ENCODE measurements around the gene COMMD10. TPM values are rescaled to one million over a fixed set of nuclear protein-coding genes. Genes with fewer than 3 reads are reported as not detected.
"Not testable (repeated sequence)": the region's sequence is repeated elsewhere in the genome, so short reads cannot be mapped to it uniquely, and the experiment has no call there.

The COMMD10 gene
- total RNA-seq, 2 experiments from 2014 or later = 16.7 to 20.8 TPM

GRCh38 chr5:116076496-116076895 is 8.3 kb upstream of the COMMD10 start:
- TF ChIP-seq CTCF (IDR thresholded peaks at IDR 0.05) = no peak
- DNase-seq (peak; percentile 41), ATAC-seq (peak; percentile 93)
- peaks cover 24% of the 10 kb centered on the region for H3K4me1 Mint-ChIP-seq (ENCODE audit: low read depth)
- intact Hi-C loops (cut with micrococcal nuclease) = no loop called here
- H3K36me3 Mint-ChIP-seq (ENCODE audit: low read depth) = peaks cover 2% of the 10 kb centered on the region
- H3K9me3 Mint-ChIP-seq = no peaks in the 10 kb centered on the region
- ChIA-PET POLR2A (interaction anchor here (0.9 to 2.2 kb wide), 3 partner anchors 9 to 451 kb away, joined by 3 to 17 read pairs (median 3); partner anchors contain the start of genes AP3S1, ATG12 and COMMD10), CTCF (interaction anchor here (1.2 to 2.0 kb wide), 2 partner anchors 8 to 441 kb away, joined by 4 to 18 read pairs; no protein-coding TSS in a partner anchor)
- H3K4me3 Mint-ChIP-seq = peak overlapping the region; percentile 38
- peaks cover 5% of the 10 kb centered on the region for H3K27me3 Mint-ChIP-seq
- H3K27ac Mint-ChIP-seq = peak overlapping the region; percentile 36

GRCh38 chr5:116078199-116078598 is 6.6 kb upstream of the COMMD10 start:
- Mint-ChIP-seq H3K4me3 (no peak overlapping the region), H3K27ac (no peak overlapping the region), H3K9me3 (no peaks in the 10 kb centered on the region), H3K4me1 (ENCODE audit: low read depth) (peaks cover 40% of the 10 kb centered on the region), H3K27me3 (peaks cover 2% of the 10 kb centered on the region), H3K36me3 (ENCODE audit: low read depth) (peaks cover 8% of the 10 kb centered on the region)
- intact Hi-C loops (cut with micrococcal nuclease) = no loop called here
- POLR2A ChIA-PET = interaction anchor here (2.0 kb wide), 1 partner anchor 9 kb away, joined by 5 read pairs; no protein-coding TSS in a partner anchor
- TF ChIP-seq CTCF (IDR thresholded peaks at IDR 0.05) = no peak
- DNase-seq = no peak
- CTCF ChIA-PET = no interaction called here
- ATAC-seq = no peak

- peaks cover 1% of the 10 kb centered on the region for H3K9me3 Mint-ChIP-seq
- H3K4me3 Mint-ChIP-seq = peak overlapping the region; percentile 89
- intact Hi-C loops (cut with micrococcal nuclease) = no loop called here
- DNase-seq = peak; percentile 51
- peaks cover 49% of the 10 kb centered on the region for H3K4me1 Mint-ChIP-seq (ENCODE audit: low read depth)
- peak; percentile 60 for ATAC-seq
- peak overlapping the region; percentile 95 for H3K27ac Mint-ChIP-seq
- TF ChIP-seq CTCF (IDR thresholded peaks at IDR 0.05) = no peak
- H3K36me3 Mint-ChIP-seq (ENCODE audit: low read depth) = peaks cover 29% of the 10 kb centered on the region
- POLR2A ChIA-PET = interaction anchor here (1.0 to 2.9 kb wide), 3 partner anchors 8 to 448 kb away, joined by 4 to 17 read pairs (median 4); no protein-coding TSS in a partner anchor
- CTCF ChIA-PET = no interaction called here
- H3K27me3 Mint-ChIP-seq = no peaks in the 10 kb centered on the region
Measured at GRCh38 chr5:116084287-116084691, 536 bp upstream of the COMMD10 start.

GRCh38 chr5:116086309-116086708 is 1.5 kb downstream of the COMMD10 start:
- DNase-seq; ATAC-seq; H3K9me3 Mint-ChIP-seq; H3K27me3 Mint-ChIP-seq; intact Hi-C loops (cut with micrococcal nuclease): not testable (repeated sequence)
- ChIA-PET POLR2A (interaction anchor here (2.9 kb wide), 1 partner anchor 10 kb away, joined by 17 read pairs; no protein-coding TSS in a partner anchor), CTCF (interaction anchor here (1.0 kb wide), 1 partner anchor 10 kb away, joined by 3 read pairs; no protein-coding TSS in a partner anchor)
- Mint-ChIP-seq H3K4me1 (ENCODE audit: low read depth) (peaks cover 52% of the 10 kb centered on the region), H3K27ac (peak overlapping the region; percentile 39), H3K4me3 (peak overlapping the region; percentile 89), H3K36me3 (ENCODE audit: low read depth) (peaks cover 32% of the 10 kb centered on the region)

GRCh38 chr5:116088062-116088461 is 3.2 kb downstream of the COMMD10 start:
- intact Hi-C loops (cut with micrococcal nuclease) = no loop called here
- ChIA-PET POLR2A (no interaction called here), CTCF (no interaction called here)
- peaks cover 1% of the 10 kb centered on the region for H3K9me3 Mint-ChIP-seq
- peaks cover 34% of the 10 kb centered on the region for H3K36me3 Mint-ChIP-seq (ENCODE audit: low read depth)
- DNase-seq = no peak
- H3K4me3 Mint-ChIP-seq = no peak overlapping the region
- no peaks in the 10 kb centered on the region for H3K27me3 Mint-ChIP-seq
- no peak for ATAC-seq
- H3K27ac Mint-ChIP-seq = no peak overlapping the region
- TF ChIP-seq CTCF (IDR thresholded peaks at IDR 0.05) = no peak
- H3K4me1 Mint-ChIP-seq (ENCODE audit: low read depth) = peaks cover 38% of the 10 kb centered on the region
